Stomach (tissue), 4 donors: ENCODE measurements around the gene PIGR.

ENCODE experiments used
- EP300 ChIP-seq: sonication (generic); formaldehyde crosslinking; IDR thresholded peaks from one replicate; pipeline ENCODE4 v1.6.1; 2017; ENCODE audit warnings: antibody characterized with exemption
- POLR2A ChIP-seq, 4 donors: fragments of 450-650 bp; IDR thresholded peaks; one replicate each; pipeline ENCODE4 v1.6.1; 2016; ENCODE audit warnings: antibody characterized with exemption in 4 of 4, control low read depth in 2 of 4, mild to moderate bottlenecking in 1 of 4, moderate library complexity in 1 of 4
- POLR2AphosphoS5 ChIP-seq, 3 donors: sonication (generic); formaldehyde crosslinking; IDR thresholded peaks; one replicate each; pipeline ENCODE4 v1.6.1; 2016; ENCODE audit warnings: antibody characterized with exemption in 3 of 3
- TF ChIP-seq, protein P1 (sequence below), 7 experiments: fragments of 450-650 bp in 4 of 7; fragments of 200-600 bp in 3 of 7; sonication (generic) in 3 of 7; IDR thresholded peaks; one replicate each; pipeline ENCODE4 v1.5.1; 2016 to 2019; ENCODE audit warnings: antibody characterized with exemption in 7 of 7, control low read depth in 2 of 7, mild to moderate bottlenecking in 1 of 7

DNA sequence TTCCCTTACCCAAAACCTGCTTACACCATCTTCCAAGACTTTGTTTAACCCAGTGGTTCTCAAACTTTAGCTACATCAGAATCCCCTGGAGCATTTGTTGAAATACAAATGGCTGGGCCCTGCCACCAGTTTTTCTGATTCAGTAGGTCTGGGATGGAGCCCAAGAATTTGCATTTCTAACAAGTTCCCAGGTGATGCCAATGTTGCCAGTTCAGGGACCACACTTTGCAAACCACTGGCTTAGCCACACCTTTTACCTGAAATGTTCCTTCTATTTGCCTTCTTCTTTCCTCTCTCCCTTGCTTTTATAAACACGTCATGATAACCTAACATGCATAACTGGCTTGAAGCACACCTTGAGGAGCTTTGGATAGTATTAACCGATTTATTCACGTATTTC lies 40.1 kb upstream of the PIGR start:
- TF ChIP-seq, protein P1, sequence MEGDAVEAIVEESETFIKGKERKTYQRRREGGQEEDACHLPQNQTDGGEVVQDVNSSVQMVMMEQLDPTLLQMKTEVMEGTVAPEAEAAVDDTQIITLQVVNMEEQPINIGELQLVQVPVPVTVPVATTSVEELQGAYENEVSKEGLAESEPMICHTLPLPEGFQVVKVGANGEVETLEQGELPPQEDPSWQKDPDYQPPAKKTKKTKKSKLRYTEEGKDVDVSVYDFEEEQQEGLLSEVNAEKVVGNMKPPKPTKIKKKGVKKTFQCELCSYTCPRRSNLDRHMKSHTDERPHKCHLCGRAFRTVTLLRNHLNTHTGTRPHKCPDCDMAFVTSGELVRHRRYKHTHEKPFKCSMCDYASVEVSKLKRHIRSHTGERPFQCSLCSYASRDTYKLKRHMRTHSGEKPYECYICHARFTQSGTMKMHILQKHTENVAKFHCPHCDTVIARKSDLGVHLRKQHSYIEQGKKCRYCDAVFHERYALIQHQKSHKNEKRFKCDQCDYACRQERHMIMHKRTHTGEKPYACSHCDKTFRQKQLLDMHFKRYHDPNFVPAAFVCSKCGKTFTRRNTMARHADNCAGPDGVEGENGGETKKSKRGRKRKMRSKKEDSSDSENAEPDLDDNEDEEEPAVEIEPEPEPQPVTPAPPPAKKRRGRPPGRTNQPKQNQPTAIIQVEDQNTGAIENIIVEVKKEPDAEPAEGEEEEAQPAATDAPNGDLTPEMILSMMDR (IDR thresholded peaks at IDR 0.05), result no peak
- TF ChIP-seq POLR2A (IDR thresholded peaks at IDR 0.05) (no peak), POLR2AphosphoS5 (IDR thresholded peaks at IDR 0.05) (peak in 2 of 3 donors; percentile 18 to 35), EP300 (no peak)
